K562 (cell line): Measurements from ENCODE around the gene NRF1.

Source experiments
- CTCF ChIP-seq, 3 experiments: IDR thresholded peaks in 2 of 3; conservative IDR thresholded peaks in 1 of 3; 2 replicates each; pipeline ENCODE4 v1.5.1; 2011 to 2012; ENCODE audit warnings: low read length in 3 of 3, mild to moderate bottlenecking in 3 of 3, control low read depth in 2 of 3, improper control_type of control experiment in 1 of 3, inconsistent platforms in 1 of 3, low read depth in 1 of 3, mixed read lengths in 1 of 3, moderate library complexity in 1 of 3; ENCODE audit not compliant: insufficient read depth in 2 of 3
- GMEB1 ChIP-seq: fragments of 250-450 bp; sonication (Bioruptor Pico); IDR thresholded peaks from 2 replicates; pipeline ENCODE4 v1.4.0; 2020; ENCODE audit warnings: mild to moderate bottlenecking
- NFYB ChIP-seq: IDR thresholded peaks from 2 replicates; pipeline ENCODE4 v1.6.1; 2011; ENCODE audit warnings: mild to moderate bottlenecking, moderate library complexity; ENCODE audit not compliant: insufficient read length; ENCODE audit errors: extremely low read depth
- SMAD4 ChIP-seq: fragments of 250-450 bp; sonication (Bioruptor Pico); conservative IDR thresholded peaks from 2 replicates; pipeline ENCODE4 v1.8.0; 2021; ENCODE audit warnings: inconsistent platforms, mild to moderate bottlenecking, moderate library complexity

DNA sequence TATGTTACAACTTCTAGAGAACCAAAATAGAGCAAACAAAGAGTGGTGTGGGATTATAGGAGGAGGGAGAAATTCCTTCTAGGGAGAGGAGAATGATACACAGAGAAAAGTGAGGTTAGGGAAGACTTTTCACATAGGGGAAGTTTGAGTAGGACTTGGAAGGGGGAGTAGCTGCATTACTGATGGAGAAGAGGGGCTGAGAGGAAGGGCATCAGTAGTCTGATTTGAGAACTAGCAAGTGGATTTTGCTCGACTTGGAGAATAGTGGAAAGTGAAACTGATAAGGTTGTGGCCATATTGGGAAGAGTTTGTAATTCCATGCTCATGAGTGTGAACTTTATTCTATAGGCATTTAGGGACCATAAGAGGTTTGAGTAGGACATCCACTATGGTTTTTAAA is 6.1 kb downstream of the NRF1 start:
- no peak for TF ChIP-seq SMAD4
- TF ChIP-seq GMEB1 (CRISPR knock-in tag): no peak
- no peak for TF ChIP-seq NFYB
- TF ChIP-seq CTCF (IDR thresholded peaks at IDR 0.05 in 2 of 3, conservative IDR thresholded peaks at IDR 0.05 in 1 of 3; ENCODE audit: insufficient read depth in 2 of 3, low read depth in 1 of 3, low read length in 3 of 3): no peak
